GM21515 (cell line): Measurements from ENCODE around the gene SEMA4G.

Source experiments
- ATAC-seq: cut with Tn5 transposase; IDR thresholded peaks from one replicate; pipeline ENCODE4 v1.9.1; 2021; ENCODE audit not compliant: unreplicated experiment

Gene SEMA4G

GRCh38 chr10:101005869-101006567 lies 36.7 kb downstream of the SEMA4G start:
- no peak for ATAC-seq

DNA sequence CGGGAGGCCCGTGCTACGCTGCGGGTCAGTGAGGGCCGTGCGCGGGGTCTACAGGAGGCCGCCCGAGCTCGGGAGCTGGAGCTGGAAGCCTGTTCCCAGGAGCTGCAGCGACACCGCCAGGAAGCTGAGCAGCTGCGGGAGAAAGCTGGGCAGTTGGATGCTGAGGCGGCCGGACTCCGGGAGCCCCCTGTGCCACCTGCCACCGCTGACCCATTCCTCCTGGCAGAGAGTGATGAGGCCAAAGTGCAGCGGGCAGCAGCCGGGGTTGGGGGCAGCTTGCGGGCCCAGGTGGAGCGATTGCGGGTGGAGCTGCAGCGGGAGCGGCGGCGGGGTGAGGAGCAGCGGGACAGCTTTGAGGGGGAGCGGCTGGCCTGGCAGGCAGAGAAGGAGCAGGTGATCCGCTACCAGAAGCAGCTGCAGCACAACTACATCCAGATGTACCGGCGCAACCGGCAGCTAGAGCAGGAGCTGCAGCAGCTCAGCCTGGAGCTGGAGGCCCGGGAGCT lies 37.3 kb downstream of the SEMA4G start:
- no peak for ATAC-seq

DNA sequence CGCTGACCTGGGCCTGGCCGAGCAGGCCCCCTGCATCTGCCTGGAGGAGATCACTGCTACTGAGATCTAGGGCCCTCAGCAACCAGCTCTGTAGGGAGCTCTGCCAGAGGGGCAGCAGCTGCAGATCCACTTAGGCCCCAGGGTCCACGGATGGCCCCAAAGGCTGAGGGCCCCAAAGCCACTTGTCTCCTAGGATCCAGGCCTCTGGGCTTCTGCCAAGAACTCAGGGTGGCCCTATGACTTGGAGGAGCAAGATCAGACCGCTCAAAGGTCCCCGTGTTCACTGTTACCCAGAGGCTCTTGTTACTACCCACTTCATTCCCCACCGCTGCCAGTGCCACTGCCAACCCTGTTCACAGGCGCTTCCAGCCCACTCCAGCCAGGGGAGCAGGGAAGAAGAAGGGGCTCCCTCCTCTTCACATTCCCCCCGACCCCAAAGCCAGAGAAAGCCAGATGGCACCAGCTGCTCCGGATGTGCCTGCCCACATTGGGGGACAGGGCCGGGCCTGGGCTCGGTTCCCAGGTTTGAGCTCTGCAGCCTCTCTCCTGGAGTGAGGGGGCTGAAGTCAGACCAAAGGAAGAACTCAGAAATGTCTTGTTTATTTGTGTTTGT lies 37.9 kb downstream of the SEMA4G start:
- no peak for ATAC-seq

DNA sequence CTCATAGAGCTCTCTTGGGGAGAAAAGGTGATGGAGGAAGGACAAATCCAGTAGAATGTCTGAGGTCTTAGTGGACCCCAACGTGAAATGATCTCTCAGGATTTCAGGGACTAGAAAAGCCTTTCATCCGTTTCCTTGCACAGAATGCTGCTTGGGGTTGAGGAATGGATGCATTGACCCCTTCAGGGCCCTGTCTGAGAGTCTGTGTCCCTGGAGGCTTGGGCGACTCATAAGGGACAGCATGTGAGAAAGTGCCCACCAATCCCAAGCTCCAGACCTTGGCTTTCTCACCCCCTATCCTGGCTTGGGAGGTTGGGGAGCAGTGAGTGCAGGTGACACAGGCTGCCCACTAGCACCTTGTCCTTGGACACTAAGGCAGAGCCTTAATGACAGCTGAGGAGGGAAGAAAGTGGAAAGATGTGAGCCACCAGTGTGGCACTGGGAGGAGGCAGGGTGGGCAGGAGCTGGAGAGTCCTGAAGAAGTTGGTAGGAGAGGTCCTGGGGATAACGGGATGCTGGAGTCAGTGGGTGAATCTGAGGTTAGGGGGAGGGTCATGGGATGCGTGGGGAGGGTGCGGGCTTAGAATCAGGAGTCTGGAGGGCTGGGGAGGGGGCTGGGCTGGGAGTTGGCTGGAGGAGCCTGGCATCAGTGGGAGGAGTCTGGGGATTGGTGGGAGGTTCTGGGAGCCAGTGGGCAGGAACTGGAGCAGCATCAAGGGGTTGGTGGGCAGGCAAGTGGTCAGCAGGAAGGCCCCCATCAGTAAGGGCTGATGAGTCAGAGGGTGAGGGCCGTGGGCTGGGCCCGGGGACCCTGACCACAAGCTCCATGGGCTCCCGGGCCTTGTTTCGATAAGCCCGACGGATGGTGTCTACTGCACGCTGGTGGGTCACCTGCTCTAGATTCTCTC lies 38.9 kb downstream of the SEMA4G start:
- no peak for ATAC-seq

GRCh38 chr10:101008823-101009423 lies 39.6 kb downstream of the SEMA4G start:
- no peak for ATAC-seq

DNA sequence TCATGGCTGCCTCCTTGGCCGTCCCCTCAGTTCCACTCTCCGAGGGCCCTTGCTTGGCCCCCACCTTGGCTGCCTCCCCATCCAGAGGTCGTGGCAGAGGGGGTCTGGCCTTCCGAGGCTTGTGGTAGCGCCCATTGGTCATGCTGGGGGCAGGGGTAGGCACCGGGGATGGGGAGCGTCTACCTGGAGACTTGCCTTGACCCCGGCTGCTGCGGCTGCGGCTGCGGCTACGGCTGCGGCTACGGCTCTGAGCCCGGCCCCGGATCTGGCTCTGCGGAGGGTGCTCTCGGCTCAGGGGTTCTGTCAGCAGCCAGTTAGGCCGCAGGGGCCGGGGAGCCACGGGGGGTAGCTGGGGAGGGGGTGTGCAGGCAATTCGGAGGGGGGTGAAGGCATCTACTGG lies 41.0 kb downstream of the SEMA4G start:
- no peak for ATAC-seq

DNA sequence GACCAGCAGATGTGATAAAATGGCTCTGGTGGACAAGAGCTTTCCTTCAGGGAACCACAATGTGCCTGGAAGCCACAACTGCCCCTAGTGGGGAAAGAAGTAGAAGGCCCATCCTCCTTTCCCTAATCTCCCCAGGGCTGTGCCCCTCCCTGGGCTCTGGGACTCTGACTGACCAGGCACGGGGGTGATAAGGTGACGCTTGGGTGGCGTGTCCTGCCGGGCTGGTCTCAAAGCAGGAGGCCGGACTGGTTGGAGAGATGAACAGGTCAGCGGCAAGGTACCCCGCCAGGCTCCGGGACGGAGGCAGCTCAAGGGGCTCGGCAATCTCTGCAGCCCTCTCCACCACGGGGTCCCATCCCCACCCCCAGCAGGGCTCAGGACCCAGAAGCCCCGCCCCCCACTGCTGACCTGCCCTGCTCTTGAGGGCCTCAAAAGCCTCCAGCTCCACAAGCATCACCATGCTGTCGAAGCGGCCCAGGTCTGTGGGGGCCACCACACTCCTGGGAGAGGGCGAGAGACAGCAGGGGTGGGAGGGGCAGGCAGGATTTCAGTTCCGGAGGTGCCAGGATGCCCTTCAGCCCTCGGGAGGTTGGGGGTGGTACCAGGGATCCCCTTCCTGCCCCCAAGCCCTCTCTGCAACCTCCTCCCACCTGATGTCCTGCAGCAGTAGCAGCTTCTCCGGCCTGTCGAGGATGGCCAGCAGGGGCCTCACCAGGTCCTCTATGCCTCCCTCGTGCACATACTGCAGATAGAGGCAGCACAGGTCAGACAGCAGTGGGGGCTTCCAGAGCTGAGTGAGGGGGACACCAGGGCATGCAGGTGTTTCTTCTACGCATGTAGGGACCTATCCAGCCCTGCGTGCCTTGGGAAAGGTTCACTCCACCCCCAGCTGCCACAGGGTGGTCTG lies 42.5 kb downstream of the SEMA4G start:
- ATAC-seq = no peak

DNA sequence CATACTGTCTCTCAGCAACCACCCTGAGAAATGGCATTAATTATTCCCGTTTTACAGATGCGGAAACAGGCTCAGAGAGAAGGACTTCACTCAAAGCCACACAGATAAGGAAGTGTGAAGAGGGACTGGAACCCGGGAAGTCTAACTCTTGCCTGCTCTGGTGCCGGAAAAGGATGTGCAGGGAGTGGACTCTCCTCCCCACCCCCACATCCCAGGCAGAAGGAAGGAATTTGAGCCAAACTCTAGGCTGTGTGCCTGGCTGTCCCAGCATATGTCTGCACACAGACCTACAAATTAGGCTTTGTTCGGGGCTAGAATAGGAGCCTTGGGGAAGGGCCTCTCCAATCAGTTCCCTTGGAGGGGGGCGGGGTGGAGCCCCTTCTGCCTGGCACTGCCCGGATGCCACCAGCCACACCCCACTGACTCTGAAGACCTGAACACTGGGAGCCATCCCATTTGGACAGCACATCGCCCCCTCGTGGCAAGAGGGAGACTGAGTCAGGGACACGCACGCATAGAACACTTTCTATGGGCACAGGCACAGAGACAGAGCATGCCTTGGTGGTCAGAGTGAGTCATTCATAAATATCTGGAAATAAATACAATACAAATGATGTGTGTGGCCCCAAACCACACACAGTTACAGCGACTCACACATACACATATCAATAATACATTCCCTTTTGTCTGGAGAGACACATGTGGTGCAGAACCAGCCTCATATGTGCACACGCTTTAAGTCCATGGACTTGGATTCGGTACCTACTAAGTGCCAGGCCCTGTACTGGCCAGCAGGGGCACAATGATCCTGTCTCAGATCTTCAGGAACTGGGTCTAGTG lies 43.4 kb downstream of the SEMA4G start:
- ATAC-seq = peak; percentile 70

DNA sequence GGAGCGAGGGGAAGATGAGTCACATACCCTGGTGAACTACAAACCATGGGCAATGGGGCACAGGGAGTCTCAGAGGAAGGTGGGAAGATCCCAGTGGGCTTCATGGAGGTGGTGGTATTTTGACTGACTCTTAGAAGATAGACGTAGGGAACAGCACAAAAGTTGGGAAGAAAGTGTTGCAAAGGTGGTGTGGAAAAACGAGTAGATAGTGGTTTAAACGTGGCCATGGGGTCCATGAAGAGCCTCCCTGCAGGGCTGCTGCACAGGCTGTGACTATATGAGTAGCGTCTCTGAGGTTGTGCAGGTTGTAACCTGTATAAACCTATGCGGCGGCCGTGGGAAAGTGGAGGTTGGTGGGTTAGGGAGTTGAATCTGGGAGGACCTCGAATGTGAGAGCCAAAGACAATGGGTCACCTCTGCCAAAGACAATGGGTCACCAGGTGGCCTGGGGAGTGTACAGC lies 44.1 kb downstream of the SEMA4G start:
- no peak for ATAC-seq

DNA sequence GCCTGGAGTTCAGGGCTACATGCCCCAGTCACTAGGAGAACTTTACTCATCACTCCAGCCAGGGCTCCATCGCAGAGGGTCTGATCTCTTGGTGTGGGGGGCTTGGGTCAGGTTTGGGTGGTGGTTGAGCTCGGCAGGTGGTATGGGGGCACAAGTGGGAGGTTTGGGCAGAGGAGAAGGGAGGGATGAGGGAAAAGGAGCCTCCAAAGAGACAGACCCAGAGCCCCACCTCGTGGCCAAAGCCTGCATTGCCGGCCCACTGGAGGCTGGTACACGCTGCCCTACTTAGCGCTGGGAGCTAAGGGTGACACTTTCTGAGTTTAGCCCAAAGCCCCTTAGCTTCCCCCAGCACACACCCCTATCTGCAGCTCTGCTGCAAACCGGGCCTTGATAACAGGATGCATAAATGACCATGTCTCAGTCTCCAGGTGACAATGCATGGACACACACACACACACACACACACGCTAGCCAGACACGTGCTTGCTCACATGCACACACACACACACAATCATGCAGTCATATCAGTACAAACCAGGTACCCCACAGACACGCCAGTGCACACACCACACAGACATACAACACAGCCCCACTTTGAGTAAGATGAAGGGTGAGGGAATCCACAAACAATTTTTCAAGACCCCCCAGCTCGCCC lies 45.1 kb downstream of the SEMA4G start:
- peak; percentile 48 for ATAC-seq

GRCh38 chr10:101014966-101015581 lies 45.8 kb downstream of the SEMA4G start:
- no peak for ATAC-seq

DNA sequence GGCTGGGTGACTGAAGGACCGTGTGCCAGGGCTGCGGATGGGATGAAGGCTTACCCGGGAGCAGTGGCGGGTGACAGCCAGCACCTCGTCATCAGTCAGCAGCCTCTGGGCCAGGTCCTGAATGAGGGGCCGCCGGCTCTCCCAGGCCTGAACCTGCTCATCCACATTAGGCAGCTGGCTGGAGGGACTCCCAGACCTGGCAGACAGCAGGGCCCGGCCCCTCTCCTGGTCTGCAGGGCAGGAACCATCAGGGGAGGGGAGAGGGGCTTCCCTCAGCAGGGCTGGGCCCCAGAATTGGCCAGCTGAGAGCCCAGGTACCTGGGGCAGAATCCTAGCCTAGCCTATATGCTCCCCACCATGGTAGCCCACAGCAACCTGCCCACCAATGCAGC lies 46.3 kb downstream of the SEMA4G start:
- no peak for ATAC-seq

GRCh38 chr10:101016814-101017213 lies 47.5 kb downstream of the SEMA4G start:
- ATAC-seq = no peak

DNA sequence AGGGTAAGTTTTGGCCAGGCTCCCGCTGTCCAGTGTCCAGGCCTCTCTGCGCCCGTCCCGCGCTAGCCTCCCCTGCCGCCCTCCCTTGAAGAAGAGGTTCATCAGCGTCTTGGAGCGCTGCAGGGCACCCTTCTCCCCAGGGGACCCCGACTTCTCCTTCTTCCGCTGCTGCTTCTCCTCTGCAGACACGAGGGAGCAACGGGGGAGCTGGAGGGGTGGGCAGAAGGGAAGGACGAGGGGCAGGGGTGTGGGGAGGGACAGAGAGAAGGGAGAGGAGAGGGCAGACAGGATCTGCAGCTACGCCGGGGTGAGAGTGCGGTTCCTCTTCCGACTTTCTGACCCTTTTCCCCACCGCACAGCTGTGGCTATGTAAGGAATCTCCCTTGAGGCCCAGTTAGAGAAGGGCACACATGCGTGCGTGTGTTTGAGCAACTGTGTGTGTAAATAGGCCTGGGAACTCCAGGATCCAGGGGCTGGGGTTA lies 48.9 kb downstream of the SEMA4G start:
- ATAC-seq = no peak

DNA sequence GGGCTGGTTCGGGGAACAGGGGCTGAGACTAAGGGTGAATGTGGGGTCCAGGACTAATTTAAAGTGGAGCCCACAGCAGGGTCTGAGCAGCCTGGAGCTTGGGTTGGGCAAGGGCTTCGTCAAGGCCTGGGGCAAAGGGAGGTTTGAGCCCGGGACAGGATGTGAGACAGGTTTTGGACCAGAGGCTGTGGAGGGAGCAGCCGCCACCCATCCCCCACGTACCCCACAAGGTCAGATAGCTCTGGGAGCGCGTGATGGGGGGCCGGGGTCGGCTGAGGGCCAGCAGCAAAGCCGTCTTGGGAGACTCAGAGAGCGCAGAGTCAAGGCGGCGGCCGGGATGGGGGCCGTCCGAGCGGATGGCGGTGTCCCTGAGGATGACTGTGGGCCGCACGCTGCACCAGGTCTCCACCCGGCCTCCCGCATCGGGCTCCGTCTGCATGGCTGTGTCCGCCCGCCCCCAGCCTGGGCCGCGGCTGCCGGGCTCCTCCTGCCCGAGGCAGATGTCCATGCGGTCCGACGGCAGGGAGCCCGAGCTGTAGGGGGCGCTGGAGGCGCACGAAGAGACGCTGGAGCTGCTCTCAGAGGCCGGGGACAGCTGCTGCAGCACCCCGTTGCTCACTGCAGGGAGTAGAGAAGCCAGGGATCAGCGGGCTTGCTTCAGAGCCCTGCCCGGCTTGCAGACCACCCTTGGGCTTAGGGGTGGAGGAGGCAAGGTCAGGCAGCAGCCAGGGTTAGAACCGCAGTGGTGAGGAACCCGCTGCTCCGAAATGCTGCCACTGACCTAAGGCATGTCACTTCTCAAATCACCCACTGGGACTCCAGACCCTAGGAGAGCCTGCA lies 49.5 kb downstream of the SEMA4G start:
- no peak for ATAC-seq
